Adrenal gland (tissue), 12 donors: ENCODE data around the gene RANBP2. TPM values are rescaled to one million over a fixed set of nuclear protein-coding genes. Genes with fewer than 3 reads are reported as not detected.
"Not testable (repeated sequence)": the region's sequence is repeated elsewhere in the genome, so short reads cannot be mapped to it uniquely, and the experiment has no call there.

Experiments
- DNase-seq, 7 donors: peaks; one replicate each; pipeline ENCODE4 v3.0.0-alpha.2; 2019 to 2020
- H3K27ac ChIP-seq, 5 donors: fragments of 200-600 bp; sonication (generic) in 4 of 5; 1 replicate in 3 of 5; 2 replicates in 2 of 5; pipeline versions ENCODE4 v1.5.1 to v1.8.0; 2016 to 2020; ENCODE audit warnings: mild to moderate bottlenecking in 1 of 5
- H3K27me3 ChIP-seq: fragments of 200-600 bp; 2 replicates; pipeline ENCODE4 v1.8.0; 2021
- H3K36me3 ChIP-seq, 2 donors: fragments of 200-600 bp; replicated peaks in 1 of 2; 1 replicate in 1 of 2; 2 replicates in 1 of 2; pipeline versions ENCODE4 v1.5.1 to v1.8.0; 2018 to 2022
- H3K4me1 ChIP-seq, 2 donors: fragments of 200-600 bp; replicated peaks in 1 of 2; 1 replicate in 1 of 2; 2 replicates in 1 of 2; pipeline versions ENCODE4 v1.5.1 to v1.8.0; 2018 to 2021
- H3K4me3 ChIP-seq, 4 donors: fragments of 200-600 bp; sonication (generic) in 3 of 4; one replicate each; pipeline ENCODE4 v1.5.1; 2016 to 2018
- H3K9me3 ChIP-seq, 3 donors: fragments of 200-600 bp; sonication (generic) in 1 of 3; replicated peaks in 1 of 3; 1 replicate in 2 of 3; 2 replicates in 1 of 3; pipeline versions ENCODE4 v1.5.1 to v1.8.0; 2016 to 2021
- CTCF ChIP-seq, 6 experiments: fragments of 450-650 bp in 4 of 6; fragments of 200-600 bp in 2 of 6; sonication (generic) in 1 of 6; IDR thresholded peaks; 1 replicate in 5 of 6; 2 replicates in 1 of 6; pipeline versions ENCODE4 v1.5.1 to v1.8.0; 2016 to 2021; ENCODE audit warnings: antibody characterized with exemption in 6 of 6, mild to moderate bottlenecking in 2 of 6, moderate library complexity in 1 of 6
- POLR2A ChIP-seq, 2 donors: fragments of 450-650 bp; IDR thresholded peaks; one replicate each; pipeline ENCODE4 v1.6.1; 2017; ENCODE audit warnings: antibody characterized with exemption in 2 of 2, mild to moderate bottlenecking in 2 of 2, moderate library complexity in 1 of 2
- WGBS, 4 donors: extraction: QIAGEN DNeasy Blood & Tissue Kit in 2 of 4; methylation state at CpG; one replicate each; pipeline versions ENCODE4 v1.1.5 to v1.1.7; 2013 to 2017; 5-methylcytosine and 5-hydroxymethylcytosine counted together
- intact Hi-C, 2 donors: fragments of 100-400 bp; cut with DNase I; formaldehyde crosslinking; loops; one replicate each; pipeline versions ENCODE4 v1.14.1 to v1.15.0; 2022 to 2023
- polyA plus RNA-seq, 3 donors: library from polyadenylated mRNA; stranded (reverse); fragments of 200-250 nt in 2 of 3; fragments of 350-450 nt in 1 of 3; fragmentation: Illumina TruSeq in 1 of 3; extraction: RNeasy Lipid Tissue Mini Kit (QIAGEN cat#74804) in 1 of 3; gene quantifications; one replicate each; pipeline ENCODE4 v1.2.3, GENCODE V29; 2013 to 2014
- total RNA-seq, 9 donors: library from RNA; depleted of rRNA in 4 of 9; stranded (reverse); fragments of >200 nt in 4 of 9; fragments of 120-200 nt in 1 of 9; fragmentation: NEBNext Ultra II Directional in 1 of 9; extraction: Animal tissue kit (Norgen Biotek cat#: 25700) in 1 of 9; gene quantifications; one replicate each; pipeline versions ENCODE4 v1.1.0 to v1.2.4, GENCODE V29; 2013 to 2023
- donor health status: healthy with polysubstance abuse.
- donor health status: Bipolar disorder and iron deficiency.
- donor health status: DM: yes; HTN: yes; CAD: no.
- donor health status: DM: no; HTN: no; CAD: no.
- donor health status: DM: no; HTN: no; CAD: no.
- donor health status: DM: yes; HTN: yes; CAD: no.

Gene RANBP2
- total and polyA plus RNA-seq, 12 donors = 17.7 to 85.3 (median 68.5) TPM

GRCh38 chr2:108707300-108707699, 12.0 kb upstream of the RANBP2 start:
- Histone ChIP-seq H3K9me3 (no peaks in the 10 kb centered on the region), H3K27me3 (no peaks in the 10 kb centered on the region), H3K4me1 (no peaks in the 10 kb centered on the region), H3K36me3 (no peaks in the 10 kb centered on the region), H3K4me3 (no peak overlapping the region), H3K27ac (no peak overlapping the region)
- no peak for TF ChIP-seq POLR2A (IDR thresholded peaks at IDR 0.05)
- TF ChIP-seq CTCF (IDR thresholded peaks at IDR 0.05) = no peak
- intact Hi-C loops = no loop called here
- no peak for DNase-seq

- intact Hi-C loops, H3K4me1 ChIP-seq, DNase-seq, H3K9me3 ChIP-seq, H3K36me3 ChIP-seq, H3K27me3 ChIP-seq, H3K27ac ChIP-seq, H3K4me3 ChIP-seq: not testable (repeated sequence)
- 46 to 87% (median 61%) methylated on average over 2 to 6 of the region's 6 CpGs for WGBS, 4 donors
These were observed 2.3 kb upstream of the RANBP2 start for GRCh38 chr2:108716971-108717370.

GRCh38 chr2:108726048-108726447, 6.8 kb downstream of the RANBP2 start:
- H3K4me1 ChIP-seq = peaks cover 0 to 16% of the 10 kb centered on the region in 2 donors
- not testable (repeated sequence) for H3K9me3 ChIP-seq, DNase-seq, H3K36me3 ChIP-seq, H3K4me3 ChIP-seq, H3K27me3 ChIP-seq, H3K27ac ChIP-seq
- intact Hi-C loops = loop anchor here in 1 of 2 donors (10.0 kb wide), 1 partner anchor 121 kb away; no protein-coding TSS in a partner anchor
- 70 to 88% (median 85%) methylated on average over 9 of the region's 9 CpGs for WGBS, 4 donors

- H3K4me3 ChIP-seq, H3K27ac ChIP-seq, intact Hi-C loops, DNase-seq, H3K9me3 ChIP-seq, H3K27me3 ChIP-seq, H3K4me1 ChIP-seq: not testable (repeated sequence)
- peaks cover 0 to 26% of the 10 kb centered on the region in 2 donors for H3K36me3 ChIP-seq
- 92 to 97% (median 96%) methylated on average over 5 to 6 of the region's 6 CpGs for WGBS, 4 donors
These were observed 15.4 kb downstream of the RANBP2 start for GRCh38 chr2:108734656-108735055.

- H3K27ac ChIP-seq, intact Hi-C loops, DNase-seq, H3K4me1 ChIP-seq, H3K4me3 ChIP-seq, H3K9me3 ChIP-seq, H3K27me3 ChIP-seq: not testable (repeated sequence)
- WGBS, 4 donors = 96 to 99% (median 98%) methylated on average over 9 of the region's 9 CpGs
- peaks cover 0 to 40% of the 10 kb centered on the region in 2 donors for H3K36me3 ChIP-seq
These were observed 38.7 kb downstream of the RANBP2 start for GRCh38 chr2:108757973-108758372.

GRCh38 chr2:108762618-108763017, 43.3 kb downstream of the RANBP2 start:
- H3K4me3 ChIP-seq, DNase-seq, H3K9me3 ChIP-seq, H3K27me3 ChIP-seq, H3K4me1 ChIP-seq, intact Hi-C loops, H3K27ac ChIP-seq: not testable (repeated sequence)
- H3K36me3 ChIP-seq = peaks cover 0 to 39% of the 10 kb centered on the region in 2 donors

GRCh38 chr2:108766671-108767070, 47.4 kb downstream of the RANBP2 start:
- intact Hi-C loops = not testable (repeated sequence)
- WGBS, 4 donors = 93 to 100% (median 95%) methylated on average over 5 of the region's 5 CpGs

GRCh38 chr2:108767859-108768258, 48.6 kb downstream of the RANBP2 start:
- DNase-seq, H3K9me3 ChIP-seq, H3K4me3 ChIP-seq, H3K4me1 ChIP-seq, intact Hi-C loops, H3K27ac ChIP-seq, H3K27me3 ChIP-seq: not testable (repeated sequence)
- 85 to 100% (median 95%) methylated on average over 1 to 2 of the region's 2 CpGs for WGBS, 4 donors
- peaks cover 0 to 42% of the 10 kb centered on the region in 2 donors for H3K36me3 ChIP-seq

More at GRCh38 chr2:108766671-108767070, 47.4 kb downstream of the RANBP2 start:
- H3K36me3 ChIP-seq = peaks cover 0 to 33% of the 10 kb centered on the region in 2 donors
- DNase-seq, H3K4me3 ChIP-seq, H3K4me1 ChIP-seq, H3K27me3 ChIP-seq, H3K9me3 ChIP-seq, H3K27ac ChIP-seq: not testable (repeated sequence)
